Cardiac muscle cell (in vitro differentiated cells and primary cell): Measurements from ENCODE around the gene FAM222B. TPM values are rescaled to one million over a fixed set of nuclear protein-coding genes. Genes with fewer than 3 reads are reported as not detected.

Experiments
- DNase-seq, 2 donors: peaks; one replicate each; pipeline versions ENCODE4 v3.0.0 to v3.0.0-alpha.2; 2010 to 2017; ENCODE audit warnings: low read depth in 1 of 2, low spot score in 1 of 2
- H3K27ac ChIP-seq: fragments of 200-600 bp; sonication (generic); 2 replicates; pipeline ENCODE4 v1.5.1; 2016
- H3K27me3 ChIP-seq: fragments of 200-600 bp; sonication (generic); 2 replicates; pipeline ENCODE4 v1.6.0; 2016; ENCODE audit warnings: control low read depth
- H3K36me3 ChIP-seq: fragments of 200-600 bp; sonication (generic); 2 replicates; pipeline ENCODE4 v1.5.1; 2016; ENCODE audit warnings: control low read depth
- H3K4me1 ChIP-seq: fragments of 200-600 bp; sonication (generic); 2 replicates; pipeline ENCODE4 v1.8.1; 2017; ENCODE audit warnings: low read depth, mild to moderate bottlenecking, mixed run types
- H3K4me3 ChIP-seq: fragments of 200-600 bp; sonication (generic); 2 replicates; pipeline ENCODE4 v1.5.1; 2016; ENCODE audit warnings: mild to moderate bottlenecking
- H3K9me3 ChIP-seq: fragments of 200-600 bp; sonication (generic); 2 replicates; pipeline ENCODE4 v1.5.1; 2017; ENCODE audit warnings: low read depth, mild to moderate bottlenecking, control low read depth
- CTCF ChIP-seq: IDR thresholded peaks from 2 replicates; pipeline ENCODE4 v1.5.1; 2012; ENCODE audit warnings: low read depth, mild to moderate bottlenecking, low read length
- polyA plus RNA-seq: library from polyadenylated mRNA; unstranded; fragments of >200 nt; fragmentation: Nextera tagmentation; extraction: Ambion mirVana; gene quantifications from 2 replicates; pipeline ENCODE4 v1.2.1, GENCODE V29; 2016
- total RNA-seq: library from RNA; depleted of rRNA; stranded (reverse); fragments of >200 nt; gene quantifications from 2 replicates; pipeline ENCODE4 v1.2.3, GENCODE V29; 2016

The FAM222B gene
- total and polyA plus RNA-seq, 2 experiments from 2014 or later: 19.4 to 34.1 TPM

- H3K27ac ChIP-seq: peak overlapping the region; percentile 99
- no peaks in the 10 kb centered on the region for H3K9me3 ChIP-seq
- peaks cover 15% of the 10 kb centered on the region for H3K4me1 ChIP-seq
- no peak for DNase-seq
- H3K4me3 ChIP-seq: no peak overlapping the region
- no peak for TF ChIP-seq CTCF
- H3K36me3 ChIP-seq: peaks cover 24% of the 10 kb centered on the region
- H3K27me3 ChIP-seq: no peaks in the 10 kb centered on the region
Observed at GRCh38 chr17:28747051-28747691, 95.4 kb downstream of the FAM222B start.

- TF ChIP-seq CTCF: no peak
- H3K36me3 ChIP-seq: peaks cover 24% of the 10 kb centered on the region
- H3K4me3 ChIP-seq: no peak overlapping the region
- H3K27ac ChIP-seq: peak overlapping the region; percentile 99
- H3K4me1 ChIP-seq: peaks cover 15% of the 10 kb centered on the region
- H3K27me3 ChIP-seq: no peaks in the 10 kb centered on the region
- no peak for DNase-seq
- no peaks in the 10 kb centered on the region for H3K9me3 ChIP-seq
Observed at GRCh38 chr17:28746611-28747050, 96.0 kb downstream of the FAM222B start.

- Histone ChIP-seq H3K36me3 (peaks cover 24% of the 10 kb centered on the region), H3K27me3 (no peaks in the 10 kb centered on the region), H3K4me1 (peaks cover 15% of the 10 kb centered on the region), H3K27ac (peak overlapping the region; percentile 99), H3K9me3 (no peaks in the 10 kb centered on the region), H3K4me3 (peak overlapping the region; percentile 88)
- no peak for DNase-seq
- no peak for TF ChIP-seq CTCF
Observed at GRCh38 chr17:28745786-28746411, 96.7 kb downstream of the FAM222B start.

GRCh38 chr17:28744972-28745785, 97.4 kb downstream of the FAM222B start:
- no peaks in the 10 kb centered on the region for H3K9me3 ChIP-seq
- H3K4me3 ChIP-seq: peak overlapping the region; percentile 88
- DNase-seq: peak; percentile 66 to 82
- no peak for TF ChIP-seq CTCF
- H3K27ac ChIP-seq: peak overlapping the region; percentile 99
- peaks cover 24% of the 10 kb centered on the region for H3K36me3 ChIP-seq
- H3K27me3 ChIP-seq: no peaks in the 10 kb centered on the region
- peaks cover 15% of the 10 kb centered on the region for H3K4me1 ChIP-seq

- peak; percentile 69 for DNase-seq
- Histone ChIP-seq H3K9me3 (no peaks in the 10 kb centered on the region), H3K27me3 (no peaks in the 10 kb centered on the region), H3K4me3 (peak overlapping the region; percentile 88), H3K27ac (peak overlapping the region; percentile 99), H3K36me3 (peaks cover 19% of the 10 kb centered on the region), H3K4me1 (peaks cover 15% of the 10 kb centered on the region)
- no peak for TF ChIP-seq CTCF
Observed at GRCh38 chr17:28744104-28744971, 98.3 kb downstream of the FAM222B start.
